Hepatocyte (in vitro differentiated cells): ENCODE measurements around the gene SOST. TPM values are rescaled to one million over a fixed set of nuclear protein-coding genes. Genes with fewer than 3 reads are reported as not detected.

Source experiments
- DNase-seq: peaks from one replicate; pipeline ENCODE4 v3.0.0-alpha.2; 2016; ENCODE audit warnings: low spot score
- H2AFZ ChIP-seq: fragments of 200-600 bp; sonication (generic); 2 replicates; pipeline ENCODE4 v1.6.0; 2016; ENCODE audit warnings: antibody characterized with exemption, mild to moderate bottlenecking
- H3K27ac ChIP-seq: fragments of 200-600 bp; sonication (generic); 2 replicates; pipeline ENCODE4 v1.5.1; 2016; ENCODE audit warnings: mild to moderate bottlenecking
- H3K27me3 ChIP-seq: fragments of 200-600 bp; sonication (generic); 2 replicates; pipeline ENCODE4 v1.6.1; 2016
- H3K36me3 ChIP-seq: fragments of 200-600 bp; sonication (generic); replicated peaks from 2 replicates; pipeline ENCODE4 v1.5.1; 2016; ENCODE audit warnings: low read depth; ENCODE audit not compliant: insufficient read depth
- H3K4me1 ChIP-seq: fragments of 200-600 bp; sonication (generic); 2 replicates; pipeline ENCODE4 v1.5.1; 2016; ENCODE audit warnings: mild to moderate bottlenecking, moderate library complexity; ENCODE audit not compliant: insufficient read depth
- H3K4me2 ChIP-seq: fragments of 200-600 bp; sonication (generic); 2 replicates; pipeline ENCODE4 v1.6.0; 2016
- H3K4me3 ChIP-seq: fragments of 200-600 bp; sonication (generic); 2 replicates; pipeline ENCODE4 v1.5.1; 2016; ENCODE audit warnings: mild to moderate bottlenecking
- H3K79me2 ChIP-seq: fragments of 200-600 bp; sonication (generic); 2 replicates; pipeline ENCODE4 v1.6.0; 2017; ENCODE audit warnings: mild to moderate bottlenecking
- H3K9me2 ChIP-seq: fragments of 200-600 bp; sonication (generic); replicated peaks from 2 replicates; pipeline ENCODE4 v1.6.0; 2017; ENCODE audit warnings: mild to moderate bottlenecking; ENCODE audit not compliant: insufficient read depth
- H3K9me3 ChIP-seq: fragments of 200-600 bp; sonication (generic); 2 replicates; pipeline ENCODE4 v1.5.1; 2016; ENCODE audit warnings: low read depth, mild to moderate bottlenecking
- H4K20me1 ChIP-seq: fragments of 200-600 bp; sonication (generic); 2 replicates; pipeline ENCODE4 v1.6.0; 2016; ENCODE audit warnings: mild to moderate bottlenecking; ENCODE audit not compliant: insufficient read depth, poor library complexity, severe bottlenecking
- EZH2 ChIP-seq: fragments of 200-600 bp; sonication (generic); IDR thresholded peaks from 2 replicates; pipeline ENCODE4 v1.6.1; 2016; ENCODE audit warnings: antibody characterized with exemption, mild to moderate bottlenecking, borderline replicate concordance
- EZH2phosphoT487 ChIP-seq: fragments of 200-600 bp; sonication (generic); IDR thresholded peaks from one replicate; pipeline ENCODE4 v1.6.1; 2018; ENCODE audit warnings: antibody characterized with exemption, mild to moderate bottlenecking, low read depth, moderate library complexity; ENCODE audit not compliant: unreplicated experiment, severe bottlenecking
- WGBS: methylation state at CpG from one replicate; pipeline ENCODE4 v1.1.6; 2016; ENCODE audit warnings: low lambda C conversion rate; ENCODE audit errors: missing lambda C conversion rate; 5-methylcytosine and 5-hydroxymethylcytosine counted together
- polyA plus RNA-seq: library from polyadenylated mRNA; unstranded; fragments of >200 nt; fragmentation: Nextera tagmentation; extraction: Ambion mirVana; gene quantifications from 2 replicates; pipeline ENCODE4 v1.2.1, GENCODE V29; 2016
- total RNA-seq: library from RNA; depleted of rRNA; stranded (reverse); fragments of >200 nt; gene quantifications from 2 replicates; pipeline ENCODE4 v1.2.3, GENCODE V29; 2014
- TF ChIP-seq, protein P1 (sequence below): fragments of 200-600 bp; sonication (generic); IDR thresholded peaks from 2 replicates; pipeline ENCODE4 v1.5.1; 2016; ENCODE audit warnings: antibody characterized with exemption, mild to moderate bottlenecking; ENCODE audit not compliant: poor library complexity

The SOST gene
- total and polyA plus RNA-seq, 2 experiments from 2014 or later, result not detected

DNA sequence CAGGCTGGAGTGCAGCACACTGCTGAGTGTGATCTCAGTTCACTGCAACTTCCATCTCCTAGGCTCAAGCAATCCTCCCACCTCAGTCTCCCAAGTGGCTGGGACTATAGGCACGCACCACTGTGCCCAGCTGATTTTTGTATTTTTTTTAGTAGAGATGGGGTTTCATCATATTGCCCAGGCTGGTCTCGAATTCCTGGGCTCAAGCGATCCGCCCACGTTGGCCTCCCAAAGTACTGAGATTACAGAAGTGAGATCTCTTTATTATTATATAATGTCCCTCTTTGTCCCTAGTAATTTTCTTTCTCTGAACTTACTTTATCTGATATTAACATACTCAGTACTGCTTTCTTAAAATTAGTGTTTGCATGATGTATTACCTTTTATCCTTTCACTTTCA, 29.9 kb upstream of the SOST start:
- WGBS, result 96% methylated on average over 5 of the region's 5 CpGs
- Histone ChIP-seq H3K4me1 (no peaks in the 10 kb centered on the region), H3K4me2 (no peak overlapping the region), H2AFZ (no peak overlapping the region), H3K27ac (no peak overlapping the region), H3K9me2 (no peaks in the 10 kb centered on the region), H3K27me3 (no peaks in the 10 kb centered on the region), H3K36me3 (no peaks in the 10 kb centered on the region), H3K4me3 (no peak overlapping the region), H4K20me1 (no peaks in the 10 kb centered on the region), H3K79me2 (no peaks in the 10 kb centered on the region), H3K9me3 (no peaks in the 10 kb centered on the region)
- DNase-seq, result no peak
- TF ChIP-seq, protein P1, sequence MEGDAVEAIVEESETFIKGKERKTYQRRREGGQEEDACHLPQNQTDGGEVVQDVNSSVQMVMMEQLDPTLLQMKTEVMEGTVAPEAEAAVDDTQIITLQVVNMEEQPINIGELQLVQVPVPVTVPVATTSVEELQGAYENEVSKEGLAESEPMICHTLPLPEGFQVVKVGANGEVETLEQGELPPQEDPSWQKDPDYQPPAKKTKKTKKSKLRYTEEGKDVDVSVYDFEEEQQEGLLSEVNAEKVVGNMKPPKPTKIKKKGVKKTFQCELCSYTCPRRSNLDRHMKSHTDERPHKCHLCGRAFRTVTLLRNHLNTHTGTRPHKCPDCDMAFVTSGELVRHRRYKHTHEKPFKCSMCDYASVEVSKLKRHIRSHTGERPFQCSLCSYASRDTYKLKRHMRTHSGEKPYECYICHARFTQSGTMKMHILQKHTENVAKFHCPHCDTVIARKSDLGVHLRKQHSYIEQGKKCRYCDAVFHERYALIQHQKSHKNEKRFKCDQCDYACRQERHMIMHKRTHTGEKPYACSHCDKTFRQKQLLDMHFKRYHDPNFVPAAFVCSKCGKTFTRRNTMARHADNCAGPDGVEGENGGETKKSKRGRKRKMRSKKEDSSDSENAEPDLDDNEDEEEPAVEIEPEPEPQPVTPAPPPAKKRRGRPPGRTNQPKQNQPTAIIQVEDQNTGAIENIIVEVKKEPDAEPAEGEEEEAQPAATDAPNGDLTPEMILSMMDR, result no peak

DNA sequence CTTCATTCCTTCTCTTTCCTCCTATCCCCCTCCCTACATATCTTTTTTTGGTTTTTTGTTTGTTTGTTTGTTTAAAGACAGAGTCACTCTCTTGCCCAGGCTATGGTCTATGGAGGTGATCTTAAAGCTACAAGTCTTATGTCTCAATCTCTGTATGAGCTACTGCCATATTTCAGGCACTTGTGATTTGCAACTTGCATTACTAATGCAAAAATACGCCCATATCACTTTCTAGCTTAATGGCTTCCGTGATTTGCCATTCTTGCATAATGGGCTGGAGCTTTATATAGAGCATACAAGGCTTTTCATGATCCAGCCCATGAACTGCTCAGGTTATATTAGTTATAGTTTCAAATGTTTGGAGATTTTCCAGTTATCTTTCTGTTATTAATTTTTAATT, 29.1 kb upstream of the SOST start:
- Histone ChIP-seq H3K27me3 (no peaks in the 10 kb centered on the region), H3K27ac (no peak overlapping the region), H3K9me3 (no peaks in the 10 kb centered on the region), H2AFZ (no peak overlapping the region), H3K36me3 (no peaks in the 10 kb centered on the region), H3K4me2 (no peak overlapping the region), H3K79me2 (no peaks in the 10 kb centered on the region), H3K4me1 (no peaks in the 10 kb centered on the region), H3K4me3 (no peak overlapping the region), H3K9me2 (no peaks in the 10 kb centered on the region), H4K20me1 (no peaks in the 10 kb centered on the region)
- 84% methylated on average over 2 of the region's 2 CpGs for WGBS
- no peak for DNase-seq
- TF ChIP-seq EZH2, result no peak
- TF ChIP-seq, protein P1, result no peak
- TF ChIP-seq EZH2phosphoT487, result no peak

DNA sequence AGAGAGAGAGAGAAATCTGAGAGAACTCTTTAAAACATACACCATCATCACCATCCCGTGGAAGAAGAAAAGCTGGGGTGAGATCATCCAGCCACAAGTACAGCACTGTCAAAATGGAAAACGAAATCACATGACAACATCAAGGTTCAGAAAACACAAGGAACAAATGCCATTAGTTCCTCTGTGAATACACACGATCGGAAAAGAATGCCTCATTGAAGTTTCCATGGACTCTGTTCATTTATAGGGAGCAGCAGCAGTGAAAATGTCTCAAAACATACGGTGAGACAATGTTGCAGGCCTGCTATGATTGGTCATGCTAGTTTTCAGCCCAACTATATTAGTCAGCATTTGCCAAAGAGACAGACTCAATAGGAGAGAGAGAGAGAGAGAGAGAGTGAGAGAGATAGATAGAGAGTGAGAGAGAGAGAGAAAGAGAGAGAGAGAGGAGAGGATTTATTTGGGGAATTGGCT, 26.1 kb upstream of the SOST start:
- H3K79me2 ChIP-seq, result no peaks in the 10 kb centered on the region
- TF ChIP-seq, protein P1, result no peak
- TF ChIP-seq EZH2, result no peak
- peaks cover 6% of the 10 kb centered on the region for H3K4me1 ChIP-seq
- H2AFZ ChIP-seq, result no peak overlapping the region
- no peaks in the 10 kb centered on the region for H3K9me2 ChIP-seq
- no peaks in the 10 kb centered on the region for H3K27me3 ChIP-seq
- H3K9me3 ChIP-seq, result no peaks in the 10 kb centered on the region
- no peak overlapping the region for H3K4me2 ChIP-seq
- no peak overlapping the region for H3K4me3 ChIP-seq
- H3K36me3 ChIP-seq, result no peaks in the 10 kb centered on the region
- no peaks in the 10 kb centered on the region for H4K20me1 ChIP-seq
- no peak for DNase-seq
- 73% methylated on average over 5 of the region's 5 CpGs for WGBS
- H3K27ac ChIP-seq, result no peak overlapping the region

DNA sequence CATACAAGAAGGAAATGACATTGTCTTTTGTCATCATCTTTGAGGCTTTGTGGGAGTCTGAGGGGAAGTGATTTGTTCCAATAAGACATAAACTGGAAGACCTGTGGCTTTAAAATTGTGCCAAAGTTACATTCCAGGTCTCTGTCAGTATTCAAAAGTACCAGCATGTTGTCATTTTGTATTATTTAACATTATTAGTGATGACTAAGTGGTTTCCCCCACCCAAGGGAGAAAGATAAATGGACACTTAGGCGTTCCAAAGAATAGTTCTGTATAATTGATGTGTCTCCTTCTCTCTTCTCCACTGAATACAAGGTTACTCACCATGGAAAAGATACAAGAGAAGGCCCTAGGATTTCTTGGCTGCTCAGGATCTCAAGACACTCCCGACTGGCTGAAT, 25.5 kb upstream of the SOST start:
- TF ChIP-seq EZH2 (no peak), EZH2phosphoT487 (no peak)
- TF ChIP-seq, protein P1, result no peak
- Histone ChIP-seq H3K27ac (no peak overlapping the region), H3K4me1 (peaks cover 11% of the 10 kb centered on the region), H3K9me3 (no peaks in the 10 kb centered on the region), H3K36me3 (no peaks in the 10 kb centered on the region), H3K4me2 (no peak overlapping the region), H4K20me1 (no peaks in the 10 kb centered on the region), H3K9me2 (no peaks in the 10 kb centered on the region), H3K4me3 (no peak overlapping the region), H3K27me3 (no peaks in the 10 kb centered on the region), H3K79me2 (no peaks in the 10 kb centered on the region), H2AFZ (no peak overlapping the region)
- 91% methylated on average over 2 of the region's 2 CpGs for WGBS
- DNase-seq, result no peak
